Measurements from ENCODE around the gene SLC25A42. TPM values are rescaled to one million over a fixed set of nuclear protein-coding genes. Genes with fewer than 3 reads are reported as not detected.
"Not testable (repeated sequence)": the region's sequence is repeated elsewhere in the genome, so short reads cannot be mapped to it uniquely, and the experiment has no call there.

Gene SLC25A42
- total RNA-seq = 3.7 and 4.7 TPM in 2 replicates

GRCh38 chr19:19063183-19064097 is at the start of gene SLC25A42:
Gene SLC25A42 (plus strand): TSS chr19:19063994. CDS start chr19:19096125, 32,131 bp downstream.
- peak; percentile 99 to 100 for DNase-seq (ENCODE audit: low read depth in 2 of 2)

GRCh38 chr19:19021115-19021514 is 42.7 kb upstream of the SLC25A42 start:
- no peak for DNase-seq (ENCODE audit: low read depth in 2 of 2)

- peak in 1 of 2 donors; percentile 9 for DNase-seq (ENCODE audit: low read depth in 2 of 2)
Observed at GRCh38 chr19:19022380-19022961, 41.3 kb upstream of the SLC25A42 start.

- not testable (repeated sequence) for DNase-seq (ENCODE audit: low read depth in 2 of 2)
Observed at GRCh38 chr19:19023376-19023775, 40.4 kb upstream of the SLC25A42 start.

- DNase-seq (ENCODE audit: low read depth in 2 of 2) = peak in 1 of 2 donors; percentile 54
Observed at GRCh38 chr19:19025861-19026260, 37.9 kb upstream of the SLC25A42 start.

- peak in 1 of 2 donors; percentile 35 for DNase-seq (ENCODE audit: low read depth in 2 of 2)
Observed at GRCh38 chr19:19026299-19026971, 37.4 kb upstream of the SLC25A42 start.

- DNase-seq (ENCODE audit: low read depth in 2 of 2) = no peak
Observed at GRCh38 chr19:19027228-19027627, 36.6 kb upstream of the SLC25A42 start.

- no peak for DNase-seq (ENCODE audit: low read depth in 2 of 2)
Observed at GRCh38 chr19:19028526-19028925, 35.3 kb upstream of the SLC25A42 start.

GRCh38 chr19:19031891-19032290 is 31.9 kb upstream of the SLC25A42 start:
- no peak for DNase-seq (ENCODE audit: low read depth in 2 of 2)

- peak; percentile 91 to 98 for DNase-seq (ENCODE audit: low read depth in 2 of 2)
Observed at GRCh38 chr19:19032420-19033175, 31.2 kb upstream of the SLC25A42 start.

GRCh38 chr19:19033176-19033425 is 30.7 kb upstream of the SLC25A42 start:
- DNase-seq (ENCODE audit: low read depth in 2 of 2) = no peak

- peak; percentile 78 to 89 for DNase-seq (ENCODE audit: low read depth in 2 of 2)
Observed at GRCh38 chr19:19033426-19034203, 30.2 kb upstream of the SLC25A42 start, which contains the start of the genes ARMC6 and SUGP2. Gene ARMC6 (plus strand): TSS chr19:19033603. CDS start chr19:19034210, 607 bp downstream. Gene SUGP2 (minus strand): TSS chr19:19033517. CDS start chr19:19031071, 2,446 bp downstream.

GRCh38 chr19:19034204-19034624 is 29.6 kb upstream of the SLC25A42 start:
- DNase-seq (ENCODE audit: low read depth in 2 of 2) = peak; percentile 36 to 77

GRCh38 chr19:19039901-19040300 is 23.9 kb upstream of the SLC25A42 start:
- DNase-seq (ENCODE audit: low read depth in 2 of 2) = no peak

GRCh38 chr19:19040417-19040816 is 23.4 kb upstream of the SLC25A42 start:
- peak; percentile 20 to 23 for DNase-seq (ENCODE audit: low read depth in 2 of 2)

- DNase-seq (ENCODE audit: low read depth in 2 of 2) = no peak
Observed at GRCh38 chr19:19042732-19043280, 21.0 kb upstream of the SLC25A42 start.

GRCh38 chr19:19043481-19043880 is 20.3 kb upstream of the SLC25A42 start:
- no peak for DNase-seq (ENCODE audit: low read depth in 2 of 2)

- DNase-seq (ENCODE audit: low read depth in 2 of 2) = no peak
Observed at GRCh38 chr19:19043881-19044280, 19.9 kb upstream of the SLC25A42 start.

GRCh38 chr19:19049406-19049805 is 14.4 kb upstream of the SLC25A42 start:
- no peak for DNase-seq (ENCODE audit: low read depth in 2 of 2)

GRCh38 chr19:19050104-19050503 is 13.7 kb upstream of the SLC25A42 start:
- DNase-seq (ENCODE audit: low read depth in 2 of 2) = no peak

All from dermis microvascular lymphatic vessel endothelial cell (primary cell).